ENCODE measurements around the gene DAND5. TPM values are rescaled to one million over a fixed set of nuclear protein-coding genes. Genes with fewer than 3 reads are reported as not detected.
A peak's percentile ranks its signal among the peaks of the same experiment; 100 is the strongest.

Gene DAND5
- total and polyA plus RNA-seq, 10 of the 15 experiments (the other 5 are each of a cell fraction or from before 2014, with no cell fraction given), result 0.06 to 0.15 (median 0.12) TPM; not detected in 5

DNA sequence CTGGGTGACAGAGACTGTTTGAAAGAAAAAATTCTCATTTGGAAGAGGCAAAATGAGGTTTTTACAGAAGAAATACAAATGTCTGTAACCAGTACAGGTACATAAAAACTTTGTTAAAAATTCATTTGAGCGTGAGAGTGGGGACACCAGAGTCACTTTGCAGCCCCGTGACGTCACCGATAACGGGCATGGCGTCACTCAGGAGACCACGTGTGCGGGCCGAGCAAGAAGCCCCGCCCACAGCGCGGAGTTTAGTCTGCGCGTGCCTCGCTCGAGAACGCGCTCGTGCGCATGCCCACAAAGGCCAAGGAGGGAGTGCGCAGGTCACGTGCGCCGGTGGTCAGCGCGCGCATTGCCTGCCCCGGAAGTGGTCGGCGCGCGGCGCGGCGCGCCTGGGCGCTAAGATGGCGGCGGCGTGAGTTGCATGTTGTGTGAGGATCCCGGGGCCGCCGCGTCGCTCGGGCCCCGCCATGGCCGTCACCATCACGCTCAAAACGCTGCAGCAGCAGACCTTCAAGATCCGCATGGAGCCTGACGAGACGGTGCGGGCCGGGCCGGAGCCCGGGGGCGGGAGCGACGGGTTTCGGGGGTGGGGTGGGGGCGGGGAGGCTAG lies 23.8 kb upstream of the DAND5 start, which contains the start of gene RAD23A (continued):
- TF ChIP-seq, protein P1, sequence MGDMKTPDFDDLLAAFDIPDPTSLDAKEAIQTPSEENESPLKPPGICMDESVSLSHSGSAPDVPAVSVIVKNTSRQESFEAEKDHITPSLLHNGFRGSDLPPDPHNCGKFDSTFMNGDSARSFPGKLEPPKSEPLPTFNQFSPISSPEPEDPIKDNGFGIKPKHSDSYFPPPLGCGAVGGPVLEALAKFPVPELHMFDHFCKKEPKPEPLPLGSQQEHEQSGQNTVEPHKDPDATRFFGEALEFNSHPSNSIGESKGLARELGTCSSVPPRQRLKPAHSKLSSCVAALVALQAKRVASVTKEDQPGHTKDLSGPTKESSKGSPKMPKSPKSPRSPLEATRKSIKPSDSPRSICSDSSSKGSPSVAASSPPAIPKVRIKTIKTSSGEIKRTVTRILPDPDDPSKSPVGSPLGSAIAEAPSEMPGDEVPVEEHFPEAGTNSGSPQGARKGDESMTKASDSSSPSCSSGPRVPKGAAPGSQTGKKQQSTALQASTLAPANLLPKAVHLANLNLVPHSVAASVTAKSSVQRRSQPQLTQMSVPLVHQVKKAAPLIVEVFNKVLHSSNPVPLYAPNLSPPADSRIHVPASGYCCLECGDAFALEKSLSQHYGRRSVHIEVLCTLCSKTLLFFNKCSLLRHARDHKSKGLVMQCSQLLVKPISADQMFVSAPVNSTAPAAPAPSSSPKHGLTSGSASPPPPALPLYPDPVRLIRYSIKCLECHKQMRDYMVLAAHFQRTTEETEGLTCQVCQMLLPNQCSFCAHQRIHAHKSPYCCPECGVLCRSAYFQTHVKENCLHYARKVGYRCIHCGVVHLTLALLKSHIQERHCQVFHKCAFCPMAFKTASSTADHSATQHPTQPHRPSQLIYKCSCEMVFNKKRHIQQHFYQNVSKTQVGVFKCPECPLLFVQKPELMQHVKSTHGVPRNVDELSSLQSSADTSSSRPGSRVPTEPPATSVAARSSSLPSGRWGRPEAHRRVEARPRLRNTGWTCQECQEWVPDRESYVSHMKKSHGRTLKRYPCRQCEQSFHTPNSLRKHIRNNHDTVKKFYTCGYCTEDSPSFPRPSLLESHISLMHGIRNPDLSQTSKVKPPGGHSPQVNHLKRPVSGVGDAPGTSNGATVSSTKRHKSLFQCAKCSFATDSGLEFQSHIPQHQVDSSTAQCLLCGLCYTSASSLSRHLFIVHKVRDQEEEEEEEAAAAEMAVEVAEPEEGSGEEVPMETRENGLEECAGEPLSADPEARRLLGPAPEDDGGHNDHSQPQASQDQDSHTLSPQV (IDR thresholded peaks at IDR 0.05), result no peak
- TF ChIP-seq JUNB (IDR thresholded peaks at IDR 0.05), result no peak
- TF ChIP-seq CEBPB (IDR thresholded peaks at IDR 0.05; ENCODE audit: borderline replicate concordance in 1 of 2, low read depth in 2 of 2, low read length in 2 of 2), result no peak
- TF ChIP-seq GATAD2B (conservative IDR thresholded peaks at IDR 0.05; ENCODE audit: low read depth), result peak; percentile 19; the same call in 1 of the 2 replicates
- TF ChIP-seq POU2F2 (IDR thresholded peaks at IDR 0.05; ENCODE audit: borderline replicate concordance, low read depth, low read length), result peak; percentile 90; the same call in 2 of the 3 replicates
- TF ChIP-seq EP300 (IDR thresholded peaks at IDR 0.05; ENCODE audit: borderline replicate concordance in 1 of 2, control insufficient read depth in 1 of 2, low read depth in 2 of 2, low read length in 2 of 2), result peak; percentile 30 to 47; a peak in 2 of 4 replicates
- TF ChIP-seq RUNX3 (IDR thresholded peaks at IDR 0.05; ENCODE audit: low read length), result peak; percentile 90
- TF ChIP-seq, protein P2, sequence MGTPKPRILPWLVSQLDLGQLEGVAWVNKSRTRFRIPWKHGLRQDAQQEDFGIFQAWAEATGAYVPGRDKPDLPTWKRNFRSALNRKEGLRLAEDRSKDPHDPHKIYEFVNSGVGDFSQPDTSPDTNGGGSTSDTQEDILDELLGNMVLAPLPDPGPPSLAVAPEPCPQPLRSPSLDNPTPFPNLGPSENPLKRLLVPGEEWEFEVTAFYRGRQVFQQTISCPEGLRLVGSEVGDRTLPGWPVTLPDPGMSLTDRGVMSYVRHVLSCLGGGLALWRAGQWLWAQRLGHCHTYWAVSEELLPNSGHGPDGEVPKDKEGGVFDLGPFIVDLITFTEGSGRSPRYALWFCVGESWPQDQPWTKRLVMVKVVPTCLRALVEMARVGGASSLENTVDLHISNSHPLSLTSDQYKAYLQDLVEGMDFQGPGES (IDR thresholded peaks at IDR 0.05), result no peak
- TF ChIP-seq, protein P3, sequence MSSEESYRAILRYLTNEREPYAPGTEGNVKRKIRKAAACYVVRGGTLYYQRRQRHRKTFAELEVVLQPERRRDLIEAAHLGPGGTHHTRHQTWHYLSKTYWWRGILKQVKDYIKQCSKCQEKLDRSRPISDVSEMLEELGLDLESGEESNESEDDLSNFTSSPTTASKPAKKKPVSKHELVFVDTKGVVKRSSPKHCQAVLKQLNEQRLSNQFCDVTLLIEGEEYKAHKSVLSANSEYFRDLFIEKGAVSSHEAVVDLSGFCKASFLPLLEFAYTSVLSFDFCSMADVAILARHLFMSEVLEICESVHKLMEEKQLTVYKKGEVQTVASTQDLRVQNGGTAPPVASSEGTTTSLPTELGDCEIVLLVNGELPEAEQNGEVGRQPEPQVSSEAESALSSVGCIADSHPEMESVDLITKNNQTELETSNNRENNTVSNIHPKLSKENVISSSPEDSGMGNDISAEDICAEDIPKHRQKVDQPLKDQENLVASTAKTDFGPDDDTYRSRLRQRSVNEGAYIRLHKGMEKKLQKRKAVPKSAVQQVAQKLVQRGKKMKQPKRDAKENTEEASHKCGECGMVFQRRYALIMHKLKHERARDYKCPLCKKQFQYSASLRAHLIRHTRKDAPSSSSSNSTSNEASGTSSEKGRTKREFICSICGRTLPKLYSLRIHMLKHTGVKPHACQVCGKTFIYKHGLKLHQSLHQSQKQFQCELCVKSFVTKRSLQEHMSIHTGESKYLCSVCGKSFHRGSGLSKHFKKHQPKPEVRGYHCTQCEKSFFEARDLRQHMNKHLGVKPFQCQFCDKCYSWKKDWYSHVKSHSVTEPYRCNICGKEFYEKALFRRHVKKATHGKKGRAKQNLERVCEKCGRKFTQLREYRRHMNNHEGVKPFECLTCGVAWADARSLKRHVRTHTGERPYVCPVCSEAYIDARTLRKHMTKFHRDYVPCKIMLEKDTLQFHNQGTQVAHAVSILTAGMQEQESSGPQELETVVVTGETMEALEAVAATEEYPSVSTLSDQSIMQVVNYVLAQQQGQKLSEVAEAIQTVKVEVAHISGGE (CRISPR knock-in tag; IDR thresholded peaks at IDR 0.05), result peak; percentile 55
- TF ChIP-seq, protein P4, sequence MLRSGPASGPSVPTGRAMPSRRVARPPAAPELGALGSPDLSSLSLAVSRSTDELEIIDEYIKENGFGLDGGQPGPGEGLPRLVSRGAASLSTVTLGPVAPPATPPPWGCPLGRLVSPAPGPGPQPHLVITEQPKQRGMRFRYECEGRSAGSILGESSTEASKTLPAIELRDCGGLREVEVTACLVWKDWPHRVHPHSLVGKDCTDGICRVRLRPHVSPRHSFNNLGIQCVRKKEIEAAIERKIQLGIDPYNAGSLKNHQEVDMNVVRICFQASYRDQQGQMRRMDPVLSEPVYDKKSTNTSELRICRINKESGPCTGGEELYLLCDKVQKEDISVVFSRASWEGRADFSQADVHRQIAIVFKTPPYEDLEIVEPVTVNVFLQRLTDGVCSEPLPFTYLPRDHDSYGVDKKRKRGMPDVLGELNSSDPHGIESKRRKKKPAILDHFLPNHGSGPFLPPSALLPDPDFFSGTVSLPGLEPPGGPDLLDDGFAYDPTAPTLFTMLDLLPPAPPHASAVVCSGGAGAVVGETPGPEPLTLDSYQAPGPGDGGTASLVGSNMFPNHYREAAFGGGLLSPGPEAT (IDR thresholded peaks at IDR 0.05; ENCODE audit: low read depth), result no peak
- TF ChIP-seq, protein P5, sequence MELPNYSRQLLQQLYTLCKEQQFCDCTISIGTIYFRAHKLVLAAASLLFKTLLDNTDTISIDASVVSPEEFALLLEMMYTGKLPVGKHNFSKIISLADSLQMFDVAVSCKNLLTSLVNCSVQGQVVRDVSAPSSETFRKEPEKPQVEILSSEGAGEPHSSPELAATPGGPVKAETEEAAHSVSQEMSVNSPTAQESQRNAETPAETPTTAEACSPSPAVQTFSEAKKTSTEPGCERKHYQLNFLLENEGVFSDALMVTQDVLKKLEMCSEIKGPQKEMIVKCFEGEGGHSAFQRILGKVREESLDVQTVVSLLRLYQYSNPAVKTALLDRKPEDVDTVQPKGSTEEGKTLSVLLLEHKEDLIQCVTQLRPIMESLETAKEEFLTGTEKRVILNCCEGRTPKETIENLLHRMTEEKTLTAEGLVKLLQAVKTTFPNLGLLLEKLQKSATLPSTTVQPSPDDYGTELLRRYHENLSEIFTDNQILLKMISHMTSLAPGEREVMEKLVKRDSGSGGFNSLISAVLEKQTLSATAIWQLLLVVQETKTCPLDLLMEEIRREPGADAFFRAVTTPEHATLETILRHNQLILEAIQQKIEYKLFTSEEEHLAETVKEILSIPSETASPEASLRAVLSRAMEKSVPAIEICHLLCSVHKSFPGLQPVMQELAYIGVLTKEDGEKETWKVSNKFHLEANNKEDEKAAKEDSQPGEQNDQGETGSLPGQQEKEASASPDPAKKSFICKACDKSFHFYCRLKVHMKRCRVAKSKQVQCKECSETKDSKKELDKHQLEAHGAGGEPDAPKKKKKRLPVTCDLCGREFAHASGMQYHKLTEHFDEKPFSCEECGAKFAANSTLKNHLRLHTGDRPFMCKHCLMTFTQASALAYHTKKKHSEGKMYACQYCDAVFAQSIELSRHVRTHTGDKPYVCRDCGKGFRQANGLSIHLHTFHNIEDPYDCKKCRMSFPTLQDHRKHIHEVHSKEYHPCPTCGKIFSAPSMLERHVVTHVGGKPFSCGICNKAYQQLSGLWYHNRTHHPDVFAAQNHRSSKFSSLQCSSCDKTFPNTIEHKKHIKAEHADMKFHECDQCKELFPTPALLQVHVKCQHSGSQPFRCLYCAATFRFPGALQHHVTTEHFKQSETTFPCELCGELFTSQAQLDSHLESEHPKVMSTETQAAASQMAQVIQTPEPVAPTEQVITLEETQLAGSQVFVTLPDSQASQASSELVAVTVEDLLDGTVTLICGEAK (IDR thresholded peaks at IDR 0.05; ENCODE audit: borderline replicate concordance), result peak; percentile 63; the same call in 1 of the 2 replicates
- peak; percentile 49; the same call in 1 of the 2 replicates for TF ChIP-seq RB1 (IDR thresholded peaks at IDR 0.05; ENCODE audit: borderline replicate concordance)
- peak; percentile 48; the same call in 1 of the 2 replicates for TF ChIP-seq BCL11A (IDR thresholded peaks at IDR 0.05; ENCODE audit: low read depth, low read length)

Data from GM12878 (cell line).